ENCODE data around the gene DOCK9. TPM values are rescaled to one million over a fixed set of nuclear protein-coding genes. Genes with fewer than 3 reads are reported as not detected.

DOCK9 gene
- polyA plus RNA-seq, 3 donors, result 0.01 TPM; not detected in 2

GRCh38 chr13:98778749-98779148 is 199.1 kb downstream of the DOCK9 start:
- Mint-ChIP-seq H3K36me3 (no peaks in the 10 kb centered on the region), H3K4me3 (no peak overlapping the region), H3K27ac (no peak overlapping the region), H3K4me1 (no peaks in the 10 kb centered on the region), H3K27me3 (ENCODE audit: low read depth in 3 of 3) (peaks cover 8 to 12% (median 9%) of the 10 kb centered on the region in 3 donors), H3K9me3 (peaks cover 0 to 3% (median 0%) of the 10 kb centered on the region in 7 donors)
- H2AFZ ChIP-seq (ENCODE audit: insufficient read depth, low read depth, low read length, poor library complexity, severe bottlenecking), result no peak overlapping the region
- no peaks in the 10 kb centered on the region for H3K27me3 ChIP-seq (ENCODE audit: control insufficient read depth in 2 of 2, insufficient read depth in 2 of 2, low read length in 2 of 2)
- H3K79me2 ChIP-seq (ENCODE audit: insufficient read depth, low read length), result no peaks in the 10 kb centered on the region
- H3K9me3 ChIP-seq (replicated peaks in 1 of 2; ENCODE audit: control insufficient read depth in 1 of 2, insufficient read depth in 1 of 2, low read length in 2 of 2), result no peaks in the 10 kb centered on the region
- H3K9ac ChIP-seq (ENCODE audit: insufficient read depth, low read length, poor library complexity, severe bottlenecking), result no peak overlapping the region
- H3K4me3 ChIP-seq (replicated peaks in 1 of 3; ENCODE audit: low read depth in 2 of 3, low read length in 3 of 3), result no peak overlapping the region
- no peaks in the 10 kb centered on the region for H3K4me1 ChIP-seq (ENCODE audit: control insufficient read depth in 1 of 2, insufficient read depth in 2 of 2, low read length in 2 of 2)
- H3K36me3 ChIP-seq (replicated peaks in 1 of 2; ENCODE audit: control insufficient read depth in 1 of 2, insufficient read depth in 2 of 2, low read length in 2 of 2), result no peaks in the 10 kb centered on the region
- DNase-seq, result no peak
- H3K27ac ChIP-seq (ENCODE audit: low read depth in 1 of 2, low read length in 2 of 2), result no peak overlapping the region
- H3K4me2 ChIP-seq (replicated peaks; ENCODE audit: extremely low read depth, low read length, poor library complexity, severe bottlenecking), result no peak overlapping the region
- no peaks in the 10 kb centered on the region for H4K20me1 ChIP-seq (ENCODE audit: insufficient read depth, low read length)
- intact Hi-C loops (cut with micrococcal nuclease), result no loop called here
- no peak for TF ChIP-seq CTCF (IDR thresholded peaks at IDR 0.05)
- 68% methylated on average over 6 of the region's 8 CpGs for WGBS (ENCODE audit: insufficient coverage)

GRCh38 chr13:98776644-98777043 is 201.2 kb downstream of the DOCK9 start:
- Histone ChIP-seq H2AFZ (ENCODE audit: insufficient read depth, low read depth, low read length, poor library complexity, severe bottlenecking) (no peak overlapping the region), H3K27ac (ENCODE audit: low read depth in 1 of 2, low read length in 2 of 2) (no peak overlapping the region), H3K9ac (ENCODE audit: insufficient read depth, low read length, poor library complexity, severe bottlenecking) (no peak overlapping the region), H4K20me1 (ENCODE audit: insufficient read depth, low read length) (no peaks in the 10 kb centered on the region), H3K9me3 (replicated peaks in 1 of 2; ENCODE audit: control insufficient read depth in 1 of 2, insufficient read depth in 1 of 2, low read length in 2 of 2) (peaks cover 0 to 2% of the 10 kb centered on the region in 2 donors), H3K4me1 (ENCODE audit: control insufficient read depth in 1 of 2, insufficient read depth in 2 of 2, low read length in 2 of 2) (no peaks in the 10 kb centered on the region), H3K27me3 (ENCODE audit: control insufficient read depth in 2 of 2, insufficient read depth in 2 of 2, low read length in 2 of 2) (no peaks in the 10 kb centered on the region), H3K79me2 (ENCODE audit: insufficient read depth, low read length) (no peaks in the 10 kb centered on the region), H3K4me3 (replicated peaks in 1 of 3; ENCODE audit: low read depth in 2 of 3, low read length in 3 of 3) (no peak overlapping the region), H3K4me2 (replicated peaks; ENCODE audit: extremely low read depth, low read length, poor library complexity, severe bottlenecking) (no peak overlapping the region), H3K36me3 (replicated peaks in 1 of 2; ENCODE audit: control insufficient read depth in 1 of 2, insufficient read depth in 2 of 2, low read length in 2 of 2) (no peaks in the 10 kb centered on the region)
- Mint-ChIP-seq H3K4me3 (no peak overlapping the region), H3K27ac (no peak overlapping the region), H3K27me3 (ENCODE audit: low read depth in 3 of 3) (peaks cover 6 to 12% (median 8%) of the 10 kb centered on the region in 3 donors), H3K36me3 (no peaks in the 10 kb centered on the region), H3K4me1 (no peaks in the 10 kb centered on the region), H3K9me3 (peaks cover 0 to 6% (median 1%) of the 10 kb centered on the region in 7 donors)
- whole genome bisulfite sequencing (ENCODE audit: insufficient coverage), result 100% methylated on average over 3 of the region's 5 CpGs
- intact Hi-C loops (cut with micrococcal nuclease), result no loop called here
- DNase-seq, result no peak
- TF ChIP-seq CTCF (IDR thresholded peaks at IDR 0.05), result no peak

Data from CD14-positive monocyte (primary cell).